Measurements from ENCODE around the gene KCTD12.

DNA sequence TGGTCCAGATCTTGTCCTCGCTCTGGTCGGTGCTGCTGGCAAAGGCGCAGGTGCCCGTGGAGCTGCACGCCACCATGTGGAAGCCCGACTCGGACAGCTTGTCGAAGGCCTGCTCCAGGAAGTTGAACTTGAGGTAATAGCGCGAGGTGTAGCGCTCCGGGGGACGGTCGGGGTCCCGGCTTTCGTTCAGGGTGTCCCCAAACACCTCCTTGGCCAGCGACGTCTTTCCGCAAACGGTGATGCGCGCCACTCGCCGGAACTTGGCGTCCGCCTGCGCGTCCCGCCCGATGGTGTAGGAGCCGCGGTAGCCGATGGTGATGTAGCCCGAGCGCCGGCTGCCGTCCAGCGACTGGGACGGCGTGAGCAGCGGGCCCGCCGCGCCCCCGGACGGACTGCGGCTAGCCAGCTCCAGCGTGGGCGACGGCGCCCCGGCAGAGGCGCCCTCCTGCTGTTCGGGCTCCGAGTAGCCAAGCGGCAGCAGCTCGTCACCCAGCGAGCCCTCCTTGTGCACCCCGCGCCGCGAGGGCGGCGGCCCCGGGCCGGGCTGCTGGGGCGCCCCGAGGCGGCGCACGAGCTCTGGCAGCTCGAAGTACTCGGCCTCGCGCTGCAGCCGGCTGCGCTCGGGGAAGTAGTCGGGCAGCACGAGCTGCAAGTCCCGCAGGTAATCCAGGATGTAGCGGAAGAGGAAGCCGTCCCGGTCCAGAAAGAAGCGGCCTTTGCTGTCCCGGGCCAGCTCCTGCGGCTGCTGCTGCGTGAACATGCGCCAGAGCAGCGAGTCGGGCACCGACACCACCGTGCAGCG, 801 bp downstream of the KCTD12 start:
- TF ChIP-seq EZH2 (optimal IDR thresholded peaks at IDR 0.05; ENCODE audit: low read depth, low read length): no peak
- TF ChIP-seq, protein P1, sequence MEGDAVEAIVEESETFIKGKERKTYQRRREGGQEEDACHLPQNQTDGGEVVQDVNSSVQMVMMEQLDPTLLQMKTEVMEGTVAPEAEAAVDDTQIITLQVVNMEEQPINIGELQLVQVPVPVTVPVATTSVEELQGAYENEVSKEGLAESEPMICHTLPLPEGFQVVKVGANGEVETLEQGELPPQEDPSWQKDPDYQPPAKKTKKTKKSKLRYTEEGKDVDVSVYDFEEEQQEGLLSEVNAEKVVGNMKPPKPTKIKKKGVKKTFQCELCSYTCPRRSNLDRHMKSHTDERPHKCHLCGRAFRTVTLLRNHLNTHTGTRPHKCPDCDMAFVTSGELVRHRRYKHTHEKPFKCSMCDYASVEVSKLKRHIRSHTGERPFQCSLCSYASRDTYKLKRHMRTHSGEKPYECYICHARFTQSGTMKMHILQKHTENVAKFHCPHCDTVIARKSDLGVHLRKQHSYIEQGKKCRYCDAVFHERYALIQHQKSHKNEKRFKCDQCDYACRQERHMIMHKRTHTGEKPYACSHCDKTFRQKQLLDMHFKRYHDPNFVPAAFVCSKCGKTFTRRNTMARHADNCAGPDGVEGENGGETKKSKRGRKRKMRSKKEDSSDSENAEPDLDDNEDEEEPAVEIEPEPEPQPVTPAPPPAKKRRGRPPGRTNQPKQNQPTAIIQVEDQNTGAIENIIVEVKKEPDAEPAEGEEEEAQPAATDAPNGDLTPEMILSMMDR (IDR thresholded peaks at IDR 0.05; ENCODE audit: low read length): peak; percentile 48
